ENCODE data around the gene MED12L. TPM values are rescaled to one million over a fixed set of nuclear protein-coding genes. Genes with fewer than 3 reads are reported as not detected.

The MED12L gene
- total RNA-seq, 1 donor from 2014 or later: 0.97 TPM

DNA sequence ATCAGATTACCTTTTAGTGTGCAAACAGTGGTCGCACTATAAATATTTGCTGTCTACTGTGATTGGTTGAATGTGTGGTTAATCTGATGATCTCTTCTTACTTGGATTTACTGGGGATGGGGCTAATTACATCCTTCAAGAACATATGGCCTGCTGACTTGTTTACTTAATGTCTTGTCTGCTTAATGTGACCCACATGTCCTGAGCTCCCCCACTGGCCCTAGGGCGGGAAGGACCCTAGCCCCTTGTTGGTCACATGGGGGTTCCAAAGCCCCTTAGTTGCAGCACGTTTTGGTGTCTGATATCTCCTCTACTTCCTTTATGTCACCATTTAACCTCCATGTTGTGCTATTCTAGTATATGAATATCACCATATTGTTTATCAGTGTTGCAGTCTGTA, 316.9 kb downstream of the MED12L start:
- DNase-seq (ENCODE audit: low spot score): no peak
- Mint-ChIP-seq H3K27ac (ENCODE audit: unreplicated experiment) (no peak overlapping the region), H3K9me3 (ENCODE audit: low read depth) (no peaks in the 10 kb centered on the region), H3K36me3 (ENCODE audit: low read depth) (no peaks in the 10 kb centered on the region), H3K4me3 (ENCODE audit: unreplicated experiment) (no peak overlapping the region), H3K4me1 (ENCODE audit: low read depth) (no peaks in the 10 kb centered on the region), H3K27me3 (ENCODE audit: low read depth) (no peaks in the 10 kb centered on the region)
- TF ChIP-seq, protein P1, sequence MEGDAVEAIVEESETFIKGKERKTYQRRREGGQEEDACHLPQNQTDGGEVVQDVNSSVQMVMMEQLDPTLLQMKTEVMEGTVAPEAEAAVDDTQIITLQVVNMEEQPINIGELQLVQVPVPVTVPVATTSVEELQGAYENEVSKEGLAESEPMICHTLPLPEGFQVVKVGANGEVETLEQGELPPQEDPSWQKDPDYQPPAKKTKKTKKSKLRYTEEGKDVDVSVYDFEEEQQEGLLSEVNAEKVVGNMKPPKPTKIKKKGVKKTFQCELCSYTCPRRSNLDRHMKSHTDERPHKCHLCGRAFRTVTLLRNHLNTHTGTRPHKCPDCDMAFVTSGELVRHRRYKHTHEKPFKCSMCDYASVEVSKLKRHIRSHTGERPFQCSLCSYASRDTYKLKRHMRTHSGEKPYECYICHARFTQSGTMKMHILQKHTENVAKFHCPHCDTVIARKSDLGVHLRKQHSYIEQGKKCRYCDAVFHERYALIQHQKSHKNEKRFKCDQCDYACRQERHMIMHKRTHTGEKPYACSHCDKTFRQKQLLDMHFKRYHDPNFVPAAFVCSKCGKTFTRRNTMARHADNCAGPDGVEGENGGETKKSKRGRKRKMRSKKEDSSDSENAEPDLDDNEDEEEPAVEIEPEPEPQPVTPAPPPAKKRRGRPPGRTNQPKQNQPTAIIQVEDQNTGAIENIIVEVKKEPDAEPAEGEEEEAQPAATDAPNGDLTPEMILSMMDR (IDR thresholded peaks at IDR 0.05): no peak

- no peak for DNase-seq (ENCODE audit: low spot score)
- H3K27ac Mint-ChIP-seq (ENCODE audit: unreplicated experiment): no peak overlapping the region
- no peaks in the 10 kb centered on the region for H3K36me3 Mint-ChIP-seq (ENCODE audit: low read depth)
- TF ChIP-seq, protein P1 (IDR thresholded peaks at IDR 0.05): no peak
- no peaks in the 10 kb centered on the region for H3K27me3 Mint-ChIP-seq (ENCODE audit: low read depth)
- no peaks in the 10 kb centered on the region for H3K4me1 Mint-ChIP-seq (ENCODE audit: low read depth)
- no peaks in the 10 kb centered on the region for H3K9me3 Mint-ChIP-seq (ENCODE audit: low read depth)
- H3K4me3 Mint-ChIP-seq (ENCODE audit: unreplicated experiment): no peak overlapping the region
These were observed 317.8 kb downstream of the MED12L start for GRCh38 chr3:151403246-151403645.

DNA sequence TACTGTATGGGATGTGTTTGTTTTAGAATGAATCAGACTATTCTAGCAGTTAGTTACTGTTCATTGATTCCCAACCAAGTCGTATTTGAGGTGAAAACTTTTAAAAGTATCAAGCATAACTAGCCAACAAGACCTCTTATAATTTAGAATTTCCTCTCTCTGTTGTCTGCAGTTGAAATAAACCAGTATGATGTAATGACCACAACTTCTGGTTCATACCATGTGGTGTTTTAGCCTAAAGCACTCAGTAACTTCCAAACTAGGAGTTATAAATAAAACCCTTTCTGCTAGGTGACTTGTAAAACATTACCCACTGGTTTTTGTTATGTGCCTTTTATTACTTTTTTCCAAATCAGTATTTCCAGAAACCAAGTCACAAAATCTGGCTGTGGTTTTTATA, 318.9 kb downstream of the MED12L start:
- no peak overlapping the region for H3K4me3 Mint-ChIP-seq (ENCODE audit: unreplicated experiment)
- no peak for DNase-seq (ENCODE audit: low spot score)

GRCh38 chr3:151407928-151408327, 322.5 kb downstream of the MED12L start:
- Mint-ChIP-seq H3K36me3 (ENCODE audit: low read depth) (no peaks in the 10 kb centered on the region), H3K4me3 (ENCODE audit: unreplicated experiment) (no peak overlapping the region), H3K9me3 (ENCODE audit: low read depth) (no peaks in the 10 kb centered on the region), H3K27ac (ENCODE audit: unreplicated experiment) (no peak overlapping the region), H3K4me1 (ENCODE audit: low read depth) (peaks cover 6% of the 10 kb centered on the region), H3K27me3 (ENCODE audit: low read depth) (no peaks in the 10 kb centered on the region)
- DNase-seq (ENCODE audit: low spot score): no peak
- TF ChIP-seq, protein P1 (IDR thresholded peaks at IDR 0.05): no peak

More for the DNA sequence above, 318.9 kb downstream of the MED12L start:
- Mint-ChIP-seq H3K27me3 (ENCODE audit: low read depth) (no peaks in the 10 kb centered on the region), H3K9me3 (ENCODE audit: low read depth) (no peaks in the 10 kb centered on the region), H3K27ac (ENCODE audit: unreplicated experiment) (no peak overlapping the region), H3K4me1 (ENCODE audit: low read depth) (no peaks in the 10 kb centered on the region), H3K36me3 (ENCODE audit: low read depth) (no peaks in the 10 kb centered on the region)
- TF ChIP-seq, protein P1 (IDR thresholded peaks at IDR 0.05): no peak

DNA sequence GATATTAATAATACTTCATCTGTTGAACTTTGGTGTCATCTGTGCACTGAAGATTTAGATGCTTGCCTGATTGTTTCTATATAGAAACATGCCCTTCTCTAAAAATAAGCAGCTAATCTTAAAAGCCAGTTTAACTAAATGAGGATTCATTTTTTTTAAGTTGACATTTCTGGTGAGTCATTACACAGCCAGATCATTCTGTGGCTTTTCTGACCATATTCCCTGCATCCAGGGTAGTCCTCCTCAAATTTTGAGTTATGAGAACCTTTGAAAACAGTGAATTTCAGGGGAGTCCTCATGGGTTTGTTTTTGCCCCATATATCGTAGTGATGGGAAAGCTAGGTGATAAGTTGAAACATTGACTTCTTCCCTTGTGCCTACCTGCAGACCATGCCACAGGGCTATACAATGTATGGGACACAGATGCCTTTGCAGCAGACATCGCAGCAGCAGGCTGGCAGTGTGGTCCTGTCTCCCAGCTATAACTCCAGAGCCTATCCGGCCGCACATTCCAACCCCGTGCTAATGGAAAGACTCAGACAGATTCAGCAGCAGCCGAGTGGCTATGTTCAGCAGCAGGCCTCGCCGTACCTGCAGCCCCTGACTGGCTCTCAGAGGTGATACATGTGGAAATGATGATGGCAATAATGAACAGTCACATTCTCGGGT, 325.6 kb downstream of the MED12L start:
- Mint-ChIP-seq H3K27ac (ENCODE audit: unreplicated experiment) (no peak overlapping the region), H3K36me3 (ENCODE audit: low read depth) (no peaks in the 10 kb centered on the region), H3K4me1 (ENCODE audit: low read depth) (peaks cover 9% of the 10 kb centered on the region), H3K4me3 (ENCODE audit: unreplicated experiment) (no peak overlapping the region), H3K9me3 (ENCODE audit: low read depth) (no peaks in the 10 kb centered on the region), H3K27me3 (ENCODE audit: low read depth) (no peaks in the 10 kb centered on the region)
- DNase-seq (ENCODE audit: low spot score): no peak
- TF ChIP-seq, protein P1 (IDR thresholded peaks at IDR 0.05): no peak

Measured in chondrocyte (in vitro differentiated cells).